H1 (cell line): ENCODE measurements around the gene RTTN. TPM values are rescaled to one million over a fixed set of nuclear protein-coding genes. Genes with fewer than 3 reads are reported as not detected.

Experiments used
- BACH1 ChIP-seq: IDR thresholded peaks from 2 replicates; pipeline ENCODE4 v1.6.1; 2012; ENCODE audit warnings: low read length, improper control_type of control experiment
- CHD7 ChIP-seq: fragments of 300-600 bp; sonication (generic); IDR thresholded peaks from 2 replicates; pipeline ENCODE4 v1.7.1; 2012; ENCODE audit warnings: low read length, moderate library complexity, mild to moderate bottlenecking, inconsistent platforms; ENCODE audit not compliant: insufficient replicate concordance
- CTBP2 ChIP-seq: IDR thresholded peaks from 2 replicates; pipeline ENCODE4 v1.7.0; 2011; ENCODE audit warnings: borderline replicate concordance, mild to moderate bottlenecking, moderate library complexity, mixed read lengths, low read length; ENCODE audit not compliant: insufficient read depth, insufficient read length
- GABPA ChIP-seq: IDR thresholded peaks from 2 replicates; pipeline ENCODE4 v1.6.1; 2011; ENCODE audit warnings: mild to moderate bottlenecking, low read length, moderate library complexity, borderline replicate concordance; ENCODE audit not compliant: insufficient read depth
- RNF2 ChIP-seq: fragments of 200-900, 300-1000 bp; sonication (generic); IDR thresholded peaks from 2 replicates; pipeline ENCODE4 v1.7.1; 2016; ENCODE audit warnings: borderline replicate concordance, low read depth, mild to moderate bottlenecking, antibody characterized with exemption, low read length; ENCODE audit not compliant: poor library complexity, severe bottlenecking; ENCODE audit errors: missing control alignments
- polyA plus RNA-seq, 7 experiments: library from polyadenylated mRNA; depleted of rRNA in 3 of 7; stranded (reverse) in 5 of 7; unstranded in 2 of 7; fragments of >200 nt in 5 of 7; fragments of 200-250 nt in 2 of 7; gene quantifications; 1 replicate in 5 of 7; 2 replicates in 1 of 7; 4 replicates in 1 of 7; pipeline versions ENCODE4 v1.2.1 to v1.2.3, GENCODE V29; 2011 to 2013; ENCODE audit warnings: missing spikeins in 2 of 7, mixed read lengths in 2 of 7
- total RNA-seq: library from RNA; stranded (reverse); fragmentation: NEBNext Ultra II Directional; extraction: Animal tissue kit (Norgen Biotek cat#: 25700); gene quantifications from 2 replicates; pipeline ENCODE4 v1.2.1, GENCODE V29; 2021

Gene RTTN
- total and polyA plus RNA-seq, 2 of the 8 experiments (the other 6 are each of a cell fraction or from before 2014, with no cell fraction given), result 9.1 to 21.4 TPM

- TF ChIP-seq GABPA, result no peak
- no peak for TF ChIP-seq BACH1
- no peak for TF ChIP-seq RNF2
- no peak for TF ChIP-seq CTBP2
- TF ChIP-seq CHD7, result no peak
Measured at GRCh38 chr18:69956057-69956456, 249.4 kb downstream of the RTTN start (continued).
